IPS-NIHi11 (cell line): ENCODE results near the gene PIP4K2B.

Experiments
- DNase-seq: peaks from one replicate; pipeline ENCODE4 v3.0.0; 2012; ENCODE audit warnings: mixed read lengths, low spot score

PIP4K2B gene

GRCh38 chr17:38746004-38746848 lies 53.1 kb downstream of the PIP4K2B start:
- no peak for DNase-seq

GRCh38 chr17:38745545-38745944 lies 53.8 kb downstream of the PIP4K2B start:
- DNase-seq = no peak

GRCh38 chr17:38743556-38744171 lies 55.7 kb downstream of the PIP4K2B start:
- peak; percentile 63 for DNase-seq

GRCh38 chr17:38742411-38743308 lies 56.7 kb downstream of the PIP4K2B start:
- DNase-seq = no peak

GRCh38 chr17:38741921-38742410 lies 57.4 kb downstream of the PIP4K2B start:
- no peak for DNase-seq

GRCh38 chr17:38741461-38741860 lies 57.9 kb downstream of the PIP4K2B start:
- no peak for DNase-seq

- no peak for DNase-seq
Observed at GRCh38 chr17:38740806-38741205, 58.5 kb downstream of the PIP4K2B start.

- DNase-seq = no peak
Observed at GRCh38 chr17:38740044-38740443, 59.3 kb downstream of the PIP4K2B start.

- no peak for DNase-seq
Observed at GRCh38 chr17:38739305-38739704, 60.1 kb downstream of the PIP4K2B start.

- DNase-seq = no peak
Observed at GRCh38 chr17:38738686-38739085, 60.7 kb downstream of the PIP4K2B start.

GRCh38 chr17:38738007-38738662 lies 61.2 kb downstream of the PIP4K2B start:
- no peak for DNase-seq

GRCh38 chr17:38735161-38735997 lies 64.0 kb downstream of the PIP4K2B start:
- peak; percentile 94 for DNase-seq

- peak; percentile 46 for DNase-seq
Observed at GRCh38 chr17:38733982-38734973, 65.1 kb downstream of the PIP4K2B start.

- DNase-seq = no peak
Observed at GRCh38 chr17:38733282-38733981, 65.9 kb downstream of the PIP4K2B start.

- DNase-seq = no peak
Observed at GRCh38 chr17:38732376-38733281, 66.7 kb downstream of the PIP4K2B start.

GRCh38 chr17:38731526-38732294 lies 67.6 kb downstream of the PIP4K2B start:
- no peak for DNase-seq
